H1 (cell line): ENCODE data around the gene CDCP1. TPM values are rescaled to one million over a fixed set of nuclear protein-coding genes. Genes with fewer than 3 reads are reported as not detected.

Experiments used
- CBX8 ChIP-seq: fragments of 300-800, 300-1000 bp; sonication (generic); IDR thresholded peaks from 2 replicates; pipeline ENCODE4 v1.7.1; 2016; ENCODE audit warnings: low read depth, low read length, borderline replicate concordance
- EP300 ChIP-seq, 2 experiments: IDR thresholded peaks; 1 replicate in 1 of 2; 2 replicates in 1 of 2; pipeline ENCODE4 v1.6.1; 2011 to 2012; ENCODE audit warnings: low read depth in 2 of 2, low read length in 2 of 2, mild to moderate bottlenecking in 2 of 2, borderline replicate concordance in 1 of 2, inconsistent platforms in 1 of 2, moderate library complexity in 1 of 2
- RFX5 ChIP-seq: IDR thresholded peaks from 2 replicates; pipeline ENCODE4 v1.6.1; 2011; ENCODE audit warnings: low read depth, low read length, improper control_type of control experiment, borderline replicate concordance
- TCF12 ChIP-seq: IDR thresholded peaks from 2 replicates; pipeline ENCODE4 v1.6.1; 2011; ENCODE audit warnings: low read depth, mild to moderate bottlenecking, low read length
- polyA plus RNA-seq, 7 experiments: library from polyadenylated mRNA; depleted of rRNA in 3 of 7; stranded (reverse) in 5 of 7; unstranded in 2 of 7; fragments of >200 nt in 5 of 7; fragments of 200-250 nt in 2 of 7; gene quantifications; 1 replicate in 5 of 7; 2 replicates in 1 of 7; 4 replicates in 1 of 7; pipeline versions ENCODE4 v1.2.1 to v1.2.3, GENCODE V29; 2011 to 2013; ENCODE audit warnings: missing spikeins in 2 of 7, mixed read lengths in 2 of 7
- total RNA-seq: library from RNA; stranded (reverse); fragmentation: NEBNext Ultra II Directional; extraction: Animal tissue kit (Norgen Biotek cat#: 25700); gene quantifications from 2 replicates; pipeline ENCODE4 v1.2.1, GENCODE V29; 2021
- TF ChIP-seq, protein P1 (sequence below): IDR thresholded peaks from 2 replicates; pipeline ENCODE4 v1.6.1; 2012; ENCODE audit warnings: inconsistent platforms
- TF ChIP-seq, protein P2 (sequence below), 3 experiments: IDR thresholded peaks; 1 replicate in 2 of 3; 2 replicates in 1 of 3; pipeline versions ENCODE4 v1.5.1 to v1.6.1; 2011; ENCODE audit warnings: low read length in 3 of 3, mild to moderate bottlenecking in 3 of 3, inconsistent platforms in 2 of 3, low read depth in 1 of 3, moderate library complexity in 1 of 3; ENCODE audit not compliant: insufficient read depth in 1 of 3; ENCODE audit errors: control extremely low read depth in 1 of 3

The CDCP1 gene
- total and polyA plus RNA-seq, 2 of the 8 experiments (the other 6 are each of a cell fraction or from before 2014, with no cell fraction given), result 10.0 to 23.3 TPM

DNA sequence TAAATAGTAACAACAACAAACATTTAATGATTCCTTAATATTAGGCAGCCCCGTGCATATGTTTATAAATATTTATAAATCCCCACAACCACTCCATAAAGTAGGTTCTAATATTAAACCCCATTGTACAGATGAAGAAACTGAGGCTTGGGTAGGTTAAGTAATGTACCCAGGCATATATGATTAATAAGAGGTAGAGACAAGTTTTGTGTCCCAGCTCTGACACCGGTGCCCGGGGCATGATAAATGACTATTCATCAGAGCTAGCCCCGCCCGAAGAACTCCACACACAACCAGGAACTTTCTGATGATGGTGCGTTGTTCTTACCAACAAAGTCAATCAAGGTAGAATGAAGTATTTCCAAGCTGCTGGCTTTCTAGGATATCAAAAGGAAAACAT, 19.4 kb downstream of the CDCP1 start (continued):
- TF ChIP-seq, protein P1, sequence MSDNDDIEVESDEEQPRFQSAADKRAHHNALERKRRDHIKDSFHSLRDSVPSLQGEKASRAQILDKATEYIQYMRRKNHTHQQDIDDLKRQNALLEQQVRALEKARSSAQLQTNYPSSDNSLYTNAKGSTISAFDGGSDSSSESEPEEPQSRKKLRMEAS, result no peak
- TF ChIP-seq CBX8, result no peak
- no peak for TF ChIP-seq TCF12
- no peak for TF ChIP-seq EP300 (IDR thresholded peaks at IDR 0.05; ENCODE audit: borderline replicate concordance in 1 of 2, low read depth in 2 of 2, low read length in 2 of 2)
- TF ChIP-seq RFX5, result no peak
- TF ChIP-seq, protein P2, sequence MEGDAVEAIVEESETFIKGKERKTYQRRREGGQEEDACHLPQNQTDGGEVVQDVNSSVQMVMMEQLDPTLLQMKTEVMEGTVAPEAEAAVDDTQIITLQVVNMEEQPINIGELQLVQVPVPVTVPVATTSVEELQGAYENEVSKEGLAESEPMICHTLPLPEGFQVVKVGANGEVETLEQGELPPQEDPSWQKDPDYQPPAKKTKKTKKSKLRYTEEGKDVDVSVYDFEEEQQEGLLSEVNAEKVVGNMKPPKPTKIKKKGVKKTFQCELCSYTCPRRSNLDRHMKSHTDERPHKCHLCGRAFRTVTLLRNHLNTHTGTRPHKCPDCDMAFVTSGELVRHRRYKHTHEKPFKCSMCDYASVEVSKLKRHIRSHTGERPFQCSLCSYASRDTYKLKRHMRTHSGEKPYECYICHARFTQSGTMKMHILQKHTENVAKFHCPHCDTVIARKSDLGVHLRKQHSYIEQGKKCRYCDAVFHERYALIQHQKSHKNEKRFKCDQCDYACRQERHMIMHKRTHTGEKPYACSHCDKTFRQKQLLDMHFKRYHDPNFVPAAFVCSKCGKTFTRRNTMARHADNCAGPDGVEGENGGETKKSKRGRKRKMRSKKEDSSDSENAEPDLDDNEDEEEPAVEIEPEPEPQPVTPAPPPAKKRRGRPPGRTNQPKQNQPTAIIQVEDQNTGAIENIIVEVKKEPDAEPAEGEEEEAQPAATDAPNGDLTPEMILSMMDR (IDR thresholded peaks at IDR 0.05; ENCODE audit: control extremely low read depth in 1 of 3, insufficient read depth in 1 of 3, low read depth in 1 of 3, low read length in 3 of 3), result no peak
